ENCODE measurements around the gene PLEKHJ1.

GRCh38 chr19:2271234-2272103 lies 35.3 kb upstream of the PLEKHJ1 start:
- TF ChIP-seq POLR2AphosphoS5 (IDR thresholded peaks at IDR 0.05; ENCODE audit: low read depth, low read length) (no peak), POLR2A (IDR thresholded peaks at IDR 0.05; ENCODE audit: low read depth, low read length) (no peak; the same call in 1 of the 2 replicates), TAF1 (IDR thresholded peaks at IDR 0.05; ENCODE audit: borderline replicate concordance, low read depth, low read length) (no peak)
